Peyer's patch (tissue), 4 donors: ENCODE data around the gene ANKS4B. TPM values are rescaled to one million over a fixed set of nuclear protein-coding genes. Genes with fewer than 3 reads are reported as not detected.
"Not testable (repeated sequence)": the region's sequence is repeated elsewhere in the genome, so short reads cannot be mapped to it uniquely, and the experiment has no call there.

ENCODE experiments used
- DNase-seq, 3 donors: peaks; one replicate each; pipeline ENCODE4 v3.0.0-alpha.2; 2017 to 2019
- H3K27ac ChIP-seq, 4 donors: fragments of 200-600 bp; sonication (generic); one replicate each; pipeline ENCODE4 v1.5.1; 2016 to 2019
- H3K27me3 ChIP-seq, 2 donors: fragments of 200-600 bp; sonication (generic); one replicate each; pipeline ENCODE4 v1.5.1; 2019
- H3K36me3 ChIP-seq, 3 donors: fragments of 200-600 bp; sonication (generic); one replicate each; pipeline ENCODE4 v1.5.1; 2016 to 2019
- H3K4me1 ChIP-seq, 4 donors: fragments of 200-600 bp; sonication (generic); one replicate each; pipeline ENCODE4 v1.5.1; 2016 to 2019
- H3K4me3 ChIP-seq, 4 donors: fragments of 200-600 bp; sonication (generic); 1 replicate in 3 of 4; 2 replicates in 1 of 4; pipeline ENCODE4 v1.5.1; 2016 to 2019; ENCODE audit warnings: mild to moderate bottlenecking in 1 of 4
- H3K9me3 ChIP-seq, 4 donors: fragments of 200-600 bp; sonication (generic); one replicate each; pipeline ENCODE4 v1.5.1; 2016 to 2019; ENCODE audit warnings: mild to moderate bottlenecking in 1 of 4
- POLR2A ChIP-seq, 2 donors: fragments of 450-650 bp; IDR thresholded peaks; one replicate each; pipeline ENCODE4 v1.5.1; 2017; ENCODE audit warnings: antibody characterized with exemption in 2 of 2, mild to moderate bottlenecking in 2 of 2, moderate library complexity in 2 of 2
- total RNA-seq, 4 donors: library from RNA; depleted of rRNA; stranded (reverse); fragments of >200 nt; gene quantifications; one replicate each; pipeline ENCODE4 v1.1.0, GENCODE V29; 2016
- TF ChIP-seq, protein P1 (sequence below), 6 experiments: fragments of 450-650 bp in 4 of 6; fragments of 200-600 bp in 2 of 6; sonication (generic) in 1 of 6; IDR thresholded peaks; one replicate each; pipeline ENCODE4 v1.5.1; 2017 to 2019; ENCODE audit warnings: antibody characterized with exemption in 6 of 6, mild to moderate bottlenecking in 3 of 6, moderate library complexity in 1 of 6

Gene ANKS4B
- total RNA-seq, 4 donors from 2014 or later, result 24.8 to 104 (median 90.3) TPM

DNA sequence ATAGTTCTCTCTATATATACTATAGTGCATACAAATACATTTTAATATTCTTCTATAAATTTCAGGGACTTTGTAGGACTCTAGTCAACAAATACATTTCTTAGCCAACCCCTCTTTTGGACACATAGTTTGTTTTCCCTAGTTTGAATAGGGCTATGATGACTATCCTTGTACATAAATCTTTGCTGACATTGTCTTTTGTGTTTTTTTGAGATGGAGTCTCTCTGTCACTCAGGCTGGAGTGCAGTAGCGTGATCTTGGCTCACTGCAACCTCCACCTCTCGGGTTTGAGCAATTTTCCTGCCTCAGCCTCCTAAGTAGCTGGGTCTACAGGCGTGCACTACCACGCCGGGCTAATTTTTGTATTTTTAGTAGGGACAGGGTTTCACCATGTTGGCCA is 3.3 kb downstream of the ANKS4B start:
- no peak for DNase-seq
- Histone ChIP-seq H3K27ac (no peak overlapping the region), H3K4me1 (peaks cover 0 to 4% (median 0%) of the 10 kb centered on the region in 4 donors), H3K4me3 (peak overlapping the region in 2 of 4 donors; percentile 57 to 64), H3K27me3 (no peaks in the 10 kb centered on the region), H3K36me3 (peaks cover 0 to 4% (median 0%) of the 10 kb centered on the region in 3 donors), H3K9me3 (no peaks in the 10 kb centered on the region)
- TF ChIP-seq, protein P1, sequence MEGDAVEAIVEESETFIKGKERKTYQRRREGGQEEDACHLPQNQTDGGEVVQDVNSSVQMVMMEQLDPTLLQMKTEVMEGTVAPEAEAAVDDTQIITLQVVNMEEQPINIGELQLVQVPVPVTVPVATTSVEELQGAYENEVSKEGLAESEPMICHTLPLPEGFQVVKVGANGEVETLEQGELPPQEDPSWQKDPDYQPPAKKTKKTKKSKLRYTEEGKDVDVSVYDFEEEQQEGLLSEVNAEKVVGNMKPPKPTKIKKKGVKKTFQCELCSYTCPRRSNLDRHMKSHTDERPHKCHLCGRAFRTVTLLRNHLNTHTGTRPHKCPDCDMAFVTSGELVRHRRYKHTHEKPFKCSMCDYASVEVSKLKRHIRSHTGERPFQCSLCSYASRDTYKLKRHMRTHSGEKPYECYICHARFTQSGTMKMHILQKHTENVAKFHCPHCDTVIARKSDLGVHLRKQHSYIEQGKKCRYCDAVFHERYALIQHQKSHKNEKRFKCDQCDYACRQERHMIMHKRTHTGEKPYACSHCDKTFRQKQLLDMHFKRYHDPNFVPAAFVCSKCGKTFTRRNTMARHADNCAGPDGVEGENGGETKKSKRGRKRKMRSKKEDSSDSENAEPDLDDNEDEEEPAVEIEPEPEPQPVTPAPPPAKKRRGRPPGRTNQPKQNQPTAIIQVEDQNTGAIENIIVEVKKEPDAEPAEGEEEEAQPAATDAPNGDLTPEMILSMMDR (IDR thresholded peaks at IDR 0.05), result no peak
- no peak for TF ChIP-seq POLR2A (IDR thresholded peaks at IDR 0.05)

DNA sequence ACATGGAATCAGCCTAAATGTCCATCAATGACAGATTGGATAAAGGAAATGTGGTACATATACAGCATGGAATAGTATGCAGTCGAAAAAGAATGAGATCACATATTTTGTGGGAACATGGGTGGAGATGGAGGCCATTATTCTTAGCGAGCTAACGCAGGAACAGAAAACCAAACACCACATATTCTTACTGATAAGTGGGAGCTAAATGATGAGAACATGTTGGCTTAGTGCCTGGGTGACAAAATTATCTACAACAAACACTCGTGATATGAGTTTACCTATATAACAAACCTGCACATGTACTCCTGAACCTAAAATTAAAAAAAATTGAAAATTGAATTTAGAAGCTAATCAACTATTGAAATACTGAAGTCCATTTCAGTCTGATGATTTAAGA is 6.1 kb downstream of the ANKS4B start:
- TF ChIP-seq POLR2A (IDR thresholded peaks at IDR 0.05), result no peak
- TF ChIP-seq, protein P1 (IDR thresholded peaks at IDR 0.05), result no peak
- DNase-seq, result no peak
- Histone ChIP-seq H3K9me3 (no peaks in the 10 kb centered on the region), H3K27ac (no peak overlapping the region), H3K4me1 (peaks cover 0 to 4% (median 0%) of the 10 kb centered on the region in 4 donors), H3K4me3 (no peak overlapping the region), H3K36me3 (peaks cover 0 to 4% (median 0%) of the 10 kb centered on the region in 3 donors), H3K27me3 (no peaks in the 10 kb centered on the region)

DNA sequence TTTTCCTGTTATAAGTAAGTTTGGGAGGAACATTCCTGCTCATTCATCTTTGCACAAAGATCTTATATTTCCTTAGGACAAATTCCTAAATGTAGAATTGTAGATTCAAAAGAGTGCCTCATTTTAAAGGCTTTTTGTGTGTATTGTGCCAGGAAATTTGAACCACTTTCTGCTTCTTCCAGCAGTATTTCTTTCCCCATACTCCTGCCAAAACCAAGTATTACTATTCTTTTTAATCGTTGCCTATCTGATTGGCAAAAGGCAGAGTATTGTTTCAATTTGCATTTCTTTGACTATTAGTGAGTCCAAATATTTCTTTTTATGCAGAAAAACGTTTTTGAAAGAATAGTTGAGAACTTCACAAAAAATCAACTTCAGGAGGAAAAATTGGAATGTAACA is 9.3 kb downstream of the ANKS4B start:
- Histone ChIP-seq H3K36me3 (peaks cover 0 to 6% (median 0%) of the 10 kb centered on the region in 3 donors), H3K9me3 (no peaks in the 10 kb centered on the region), H3K27ac (no peak overlapping the region)

DNA sequence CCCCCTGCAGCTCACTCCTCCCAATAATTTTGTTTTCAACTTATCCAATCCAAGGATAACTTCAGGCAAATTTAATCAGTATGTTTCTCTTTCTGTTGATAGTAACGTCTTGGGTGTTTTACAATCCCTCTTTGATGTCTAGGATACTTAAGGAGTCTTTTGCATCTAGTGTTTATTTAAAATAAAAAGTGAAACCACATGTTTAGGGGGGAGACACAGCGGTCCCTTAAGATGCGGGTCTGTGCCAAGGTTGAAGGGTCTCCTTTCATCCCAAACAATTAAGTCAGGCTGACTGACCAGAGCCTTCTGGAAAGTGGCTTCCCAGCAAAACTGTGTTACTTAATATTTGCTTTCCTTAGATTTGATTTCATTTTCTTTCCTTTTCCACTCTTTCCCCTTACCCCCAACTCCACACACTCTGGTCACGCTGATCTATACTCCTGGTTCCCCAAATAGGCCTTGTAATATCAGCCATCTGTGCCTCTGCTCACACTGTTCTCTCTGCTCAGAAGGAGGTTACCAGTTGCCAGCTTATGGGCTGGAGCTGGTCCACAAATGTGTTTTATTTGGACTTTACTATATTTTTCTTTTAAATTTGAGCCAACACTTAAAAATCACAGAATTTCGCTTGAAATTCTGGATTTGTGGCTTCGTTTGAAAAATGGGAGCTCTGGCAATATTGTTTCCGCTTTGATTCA is 11.2 kb downstream of the ANKS4B start:
- DNase-seq, result no peak
- H3K27me3 ChIP-seq, result no peaks in the 10 kb centered on the region
- H3K27ac ChIP-seq, result no peak overlapping the region
- TF ChIP-seq, protein P1 (IDR thresholded peaks at IDR 0.05), result no peak
- TF ChIP-seq POLR2A (IDR thresholded peaks at IDR 0.05), result no peak
- no peak overlapping the region for H3K4me3 ChIP-seq
- H3K36me3 ChIP-seq, result peaks cover 0 to 9% (median 0%) of the 10 kb centered on the region in 3 donors
- peaks cover 0 to under 1% (median 0%) of the 10 kb centered on the region in 4 donors for H3K4me1 ChIP-seq
- H3K9me3 ChIP-seq, result no peaks in the 10 kb centered on the region

More for the DNA sequence above, 9.3 kb downstream of the ANKS4B start:
- Histone ChIP-seq H3K27me3 (no peaks in the 10 kb centered on the region), H3K4me3 (no peak overlapping the region), H3K4me1 (peaks cover 0 to 4% (median 0%) of the 10 kb centered on the region in 4 donors)
- TF ChIP-seq, protein P1 (IDR thresholded peaks at IDR 0.05), result no peak
- TF ChIP-seq POLR2A (IDR thresholded peaks at IDR 0.05), result no peak
- no peak for DNase-seq

DNA sequence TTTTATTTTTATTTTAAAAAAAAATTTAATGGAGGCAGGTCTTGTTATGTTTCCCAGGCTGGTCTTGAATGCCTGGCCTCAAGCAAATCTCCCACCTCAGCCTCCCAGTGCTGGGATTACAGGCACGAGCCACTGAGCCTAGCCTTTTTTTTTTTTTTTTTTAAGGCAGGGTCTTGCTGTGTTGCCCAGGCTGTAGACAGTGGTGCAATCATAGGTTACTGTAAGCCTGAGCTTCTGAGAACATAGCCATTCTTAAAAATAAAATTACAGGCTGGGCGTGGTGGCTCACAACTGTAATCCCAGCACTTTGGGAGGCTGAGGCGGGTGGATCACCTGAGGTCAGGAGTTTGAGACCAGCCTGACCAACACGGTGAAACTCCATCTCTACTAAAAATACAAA is 14.7 kb downstream of the ANKS4B start:
- H3K9me3 ChIP-seq, H3K4me3 ChIP-seq, DNase-seq, H3K27ac ChIP-seq, H3K27me3 ChIP-seq, H3K4me1 ChIP-seq: not testable (repeated sequence)
- peaks cover 0 to 36% (median 0%) of the 10 kb centered on the region in 3 donors for H3K36me3 ChIP-seq

DNA sequence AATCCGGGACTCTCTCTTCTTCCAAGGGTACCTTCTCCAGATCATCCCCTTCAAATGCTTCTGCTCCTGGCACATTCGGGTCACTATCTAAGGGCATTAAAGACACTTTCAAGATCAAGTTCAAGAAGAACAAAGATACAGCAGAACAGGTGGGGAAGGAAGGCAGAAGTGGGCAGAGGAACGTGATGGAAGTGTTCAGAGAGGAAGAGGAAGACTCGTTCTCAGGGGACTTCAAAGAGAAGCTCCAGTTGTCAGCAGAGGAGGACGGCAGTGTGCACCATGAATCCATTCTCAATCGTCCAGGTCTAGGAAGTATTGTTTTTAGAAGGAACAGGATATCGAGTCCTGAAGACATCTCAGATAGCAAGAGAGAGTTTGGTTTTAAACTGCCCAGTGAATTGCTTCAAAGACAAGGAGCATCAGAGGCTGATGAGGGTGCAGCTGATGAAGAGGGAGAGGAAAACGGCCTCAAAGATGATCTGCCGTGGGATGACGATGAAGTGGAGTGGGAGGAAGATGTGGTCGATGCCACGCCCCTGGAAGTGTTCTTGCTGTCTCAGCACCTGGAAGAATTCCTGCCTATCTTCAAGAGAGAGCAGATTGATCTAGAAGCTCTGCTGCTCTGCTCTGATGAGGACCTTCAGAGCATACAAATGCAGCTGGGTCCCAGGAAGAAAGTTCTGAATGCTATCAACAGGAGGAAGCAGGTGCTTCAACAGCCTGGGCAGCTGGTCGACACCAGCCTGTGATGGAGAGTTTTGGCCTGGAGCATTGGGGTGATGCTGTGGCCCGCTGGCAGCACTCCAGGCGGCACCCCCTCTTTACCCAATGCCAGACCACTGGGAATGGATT is 16.8 kb downstream of the ANKS4B start:
- no peak for DNase-seq
- H3K4me1 ChIP-seq, result no peaks in the 10 kb centered on the region

More for the DNA sequence above, 16.8 kb downstream of the ANKS4B start:
- Histone ChIP-seq H3K27me3 (no peaks in the 10 kb centered on the region), H3K27ac (no peak overlapping the region), H3K4me3 (no peak overlapping the region), H3K36me3 (peaks cover 0 to 46% (median 0%) of the 10 kb centered on the region in 3 donors), H3K9me3 (no peaks in the 10 kb centered on the region)
- TF ChIP-seq, protein P1 (IDR thresholded peaks at IDR 0.05), result no peak
- no peak for TF ChIP-seq POLR2A (IDR thresholded peaks at IDR 0.05)
